Central memory CD8-positive, alpha-beta T cell (primary cell): ENCODE measurements around the gene PNLDC1.
A peak's percentile ranks its signal among the peaks of the same experiment; 100 is the strongest.
"Not testable (repeated sequence)": the region's sequence is repeated elsewhere in the genome, so short reads cannot be mapped to it uniquely, and the experiment has no call there.

Source experiments
- ATAC-seq: fragments of 150-1000 bp; cut with Tn5 transposase; replicated peaks from 2 replicates; pipeline ENCODE4 v1.10.0; 2022; ENCODE audit warnings: mild to moderate bottlenecking, moderate FRiP score, moderate number of reproducible peaks; ENCODE audit not compliant: poor library complexity, severe bottlenecking; ENCODE audit errors: extremely low read depth
- DNase-seq, 2 donors: peaks; one replicate each; pipeline ENCODE4 v3.0.0; 2021; ENCODE audit warnings: low spot score in 2 of 2
- H3K27ac Mint-ChIP-seq: one replicate; pipeline ENCODE4 v1.8.0; 2022; ENCODE audit warnings: low read depth, mild to moderate bottlenecking, moderate library complexity, mixed read lengths
- H3K27me3 Mint-ChIP-seq: one replicate; pipeline ENCODE4 v1.8.0; 2022; ENCODE audit warnings: mixed read lengths
- H3K36me3 Mint-ChIP-seq: one replicate; pipeline ENCODE4 v1.8.0; 2022; ENCODE audit warnings: mild to moderate bottlenecking, moderate library complexity, mixed read lengths; ENCODE audit not compliant: insufficient read depth
- H3K4me1 Mint-ChIP-seq: one replicate; pipeline ENCODE4 v1.8.0; 2022; ENCODE audit warnings: mixed read lengths
- H3K4me3 Mint-ChIP-seq: one replicate; pipeline ENCODE4 v1.8.0; 2022; ENCODE audit warnings: mild to moderate bottlenecking, moderate library complexity, mixed read lengths
- H3K9me3 Mint-ChIP-seq: one replicate; pipeline ENCODE4 v1.8.0; 2022; ENCODE audit warnings: mixed read lengths

Gene PNLDC1

DNA sequence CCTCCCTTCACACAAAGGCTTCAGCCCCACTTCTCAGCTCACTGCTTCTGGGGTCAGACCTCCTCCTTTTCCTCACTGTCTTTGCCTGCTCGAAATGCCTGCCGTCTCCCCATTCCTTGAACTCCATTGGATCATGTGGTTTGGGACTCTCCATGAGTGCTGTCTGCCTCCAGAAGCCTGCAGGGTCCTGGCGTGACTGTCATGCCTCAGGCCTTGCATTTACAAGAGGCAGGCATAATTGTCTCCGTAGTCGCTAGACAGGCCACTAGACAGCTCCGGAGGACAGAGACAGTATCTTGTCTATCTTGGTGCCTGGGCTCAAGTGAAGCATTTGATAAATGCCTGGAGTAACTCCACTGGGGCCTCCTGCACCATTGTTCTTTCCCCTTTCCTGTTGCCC lies 15.3 kb downstream of the PNLDC1 start:
- no peak for DNase-seq
- no peak for ATAC-seq
- H3K27me3 Mint-ChIP-seq = no peaks in the 10 kb centered on the region
- no peaks in the 10 kb centered on the region for H3K9me3 Mint-ChIP-seq
- H3K36me3 Mint-ChIP-seq = peaks cover 5% of the 10 kb centered on the region
- peaks cover 6% of the 10 kb centered on the region for H3K4me1 Mint-ChIP-seq
- H3K27ac Mint-ChIP-seq = no peak overlapping the region
- no peak overlapping the region for H3K4me3 Mint-ChIP-seq

DNA sequence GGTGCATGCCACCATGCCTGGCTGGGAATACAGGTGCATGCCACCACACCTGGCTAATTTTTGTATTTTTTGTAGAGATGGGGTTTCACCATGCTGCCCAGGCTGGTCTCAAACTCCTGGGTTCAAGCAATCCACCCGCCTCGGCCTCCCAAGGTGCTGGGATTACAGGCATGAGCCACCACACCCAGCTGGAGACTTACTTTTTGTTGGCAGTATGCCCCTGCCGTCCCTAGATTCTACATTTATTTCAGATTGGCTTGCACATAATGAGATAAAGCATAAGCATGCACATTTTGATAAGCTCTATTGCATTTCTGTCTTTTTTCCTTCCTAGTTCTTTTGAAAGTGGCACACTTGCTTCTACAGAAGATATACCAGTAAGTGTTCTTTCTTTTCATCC lies 16.7 kb downstream of the PNLDC1 start:
- ATAC-seq, H3K36me3 Mint-ChIP-seq, DNase-seq: not testable (repeated sequence)

DNA sequence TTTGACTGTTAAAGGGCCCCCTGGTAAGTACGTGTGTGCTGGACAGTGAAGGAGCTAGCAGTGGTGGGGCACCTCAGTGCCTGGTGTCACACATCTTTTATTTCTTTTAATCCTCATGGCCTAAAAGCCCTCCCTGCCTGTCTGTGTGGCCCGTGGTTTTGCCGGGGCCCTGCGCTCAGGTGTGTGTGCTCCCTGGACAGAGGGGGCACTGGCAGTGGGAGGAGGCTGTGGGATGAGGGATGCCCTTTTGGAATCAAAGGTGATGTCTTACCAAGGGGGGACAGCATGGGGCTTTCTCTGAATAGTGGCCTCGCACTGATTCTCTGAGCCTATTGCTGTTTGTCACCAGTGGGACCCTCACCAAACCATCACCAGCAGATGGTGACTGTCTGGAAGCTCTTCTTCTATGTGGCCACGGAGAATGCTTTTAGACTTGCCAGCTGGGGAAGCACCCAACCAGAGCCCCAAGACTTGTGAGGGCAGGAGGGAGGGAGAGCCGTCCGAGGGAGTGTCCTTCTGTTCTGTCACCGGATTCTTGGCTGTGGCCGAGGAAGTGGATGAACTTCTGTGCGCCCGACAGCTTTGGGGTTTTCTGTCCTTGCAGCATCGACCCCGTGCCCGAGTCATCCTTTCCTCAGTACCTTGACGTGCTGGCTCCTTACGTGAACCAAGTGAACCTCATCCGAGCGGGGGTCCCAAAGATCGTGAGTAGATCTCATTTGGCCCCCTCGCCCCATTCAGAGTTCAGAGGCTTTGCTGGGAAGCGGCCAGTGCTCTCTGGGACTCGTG lies 18.1 kb downstream of the PNLDC1 start:
- Mint-ChIP-seq H3K9me3 (no peaks in the 10 kb centered on the region), H3K4me3 (no peak overlapping the region), H3K27me3 (no peaks in the 10 kb centered on the region), H3K36me3 (peaks cover 5% of the 10 kb centered on the region), H3K4me1 (peaks cover 6% of the 10 kb centered on the region), H3K27ac (no peak overlapping the region)
- no peak for DNase-seq
- ATAC-seq = no peak

More for the DNA sequence above, 16.7 kb downstream of the PNLDC1 start:
- H3K27ac Mint-ChIP-seq, H3K9me3 Mint-ChIP-seq, H3K4me3 Mint-ChIP-seq, H3K27me3 Mint-ChIP-seq, H3K4me1 Mint-ChIP-seq: not testable (repeated sequence)

DNA sequence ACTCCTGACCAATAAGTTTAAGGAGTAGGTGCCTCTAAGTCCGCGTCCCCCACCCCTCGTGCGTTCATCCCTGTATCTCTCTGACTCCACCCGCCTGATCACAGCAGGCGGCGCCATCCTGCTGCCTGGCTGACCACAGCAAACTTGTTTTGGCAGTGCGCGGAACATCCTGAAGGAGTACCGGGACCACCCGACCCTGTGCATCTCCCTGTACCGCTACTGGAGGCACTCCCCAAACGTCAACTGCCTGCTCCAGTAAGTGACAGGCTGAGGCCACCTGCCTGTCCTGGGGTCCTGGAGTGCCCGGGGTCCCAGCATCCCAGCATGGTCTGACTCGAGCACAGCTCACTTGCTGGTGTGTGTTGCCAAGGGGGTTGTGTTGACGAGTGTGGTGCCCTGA lies 19.0 kb downstream of the PNLDC1 start:
- DNase-seq (no peak), ATAC-seq (no peak)
- Mint-ChIP-seq H3K36me3 (peaks cover 5% of the 10 kb centered on the region), H3K27me3 (no peaks in the 10 kb centered on the region), H3K4me3 (peak overlapping the region; percentile 59), H3K9me3 (no peaks in the 10 kb centered on the region), H3K4me1 (peaks cover 6% of the 10 kb centered on the region), H3K27ac (peak overlapping the region; percentile 50)

DNA sequence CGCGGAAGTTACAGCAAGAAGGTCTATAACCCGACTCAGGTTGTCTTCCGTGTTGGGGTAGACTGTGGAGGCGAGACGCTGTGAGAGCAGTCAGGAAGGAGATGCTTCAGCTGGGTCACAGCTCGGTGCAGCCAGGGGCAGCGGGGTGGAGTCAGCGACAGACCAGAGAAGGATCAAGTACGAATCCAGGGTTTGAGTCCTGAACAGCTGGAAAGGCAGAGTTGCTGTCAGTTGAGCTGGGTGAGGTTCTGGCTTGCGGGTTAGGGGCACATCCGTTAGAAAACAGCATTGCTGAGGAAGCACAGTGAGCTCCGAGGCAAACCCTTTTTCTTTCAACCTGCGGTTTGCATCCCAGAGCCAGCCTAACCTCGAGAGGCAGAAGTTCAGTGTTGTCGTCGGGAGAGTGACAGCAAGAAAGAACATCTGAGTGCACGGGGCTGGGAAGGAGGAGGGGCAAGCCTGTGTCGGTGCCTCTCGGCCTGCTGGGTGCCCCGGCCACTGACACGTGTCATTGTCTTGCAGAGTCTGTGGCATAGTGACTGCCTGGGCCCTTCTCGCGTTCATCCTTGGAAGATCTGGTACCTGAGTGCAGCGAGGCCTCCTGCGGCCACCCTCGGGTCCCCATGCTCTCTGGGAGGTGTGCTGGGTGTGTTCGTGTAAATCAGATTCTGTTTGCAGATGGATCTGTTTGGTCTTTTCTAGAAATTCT lies 20.0 kb downstream of the PNLDC1 start:
- H3K4me3 Mint-ChIP-seq = peak overlapping the region; percentile 59
- H3K4me1 Mint-ChIP-seq = peaks cover 6% of the 10 kb centered on the region
- H3K27ac Mint-ChIP-seq = peak overlapping the region; percentile 50
- peaks cover 5% of the 10 kb centered on the region for H3K36me3 Mint-ChIP-seq
- DNase-seq (no peak), ATAC-seq (peak; percentile 69)
- H3K27me3 Mint-ChIP-seq = no peaks in the 10 kb centered on the region
- no peaks in the 10 kb centered on the region for H3K9me3 Mint-ChIP-seq

DNA sequence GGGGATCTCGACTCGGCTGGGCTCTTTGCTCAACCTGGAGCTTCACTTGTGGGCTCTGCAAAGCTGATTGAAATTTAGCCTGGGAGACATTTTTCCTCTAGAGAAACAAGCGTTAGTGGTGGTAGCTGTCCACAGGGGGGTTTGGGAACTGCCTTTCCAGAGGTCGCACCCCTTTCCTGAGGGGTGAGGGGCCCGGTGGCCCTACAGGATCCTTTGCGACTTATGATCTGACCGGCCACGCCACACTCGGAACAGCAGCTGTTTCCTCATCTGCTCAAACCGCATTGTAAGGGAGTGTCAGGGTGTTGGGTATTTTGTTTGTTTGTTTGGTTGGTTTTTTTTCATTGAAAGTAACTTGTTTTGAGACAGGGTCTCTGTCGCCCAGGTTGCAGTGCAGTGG lies 21.0 kb downstream of the PNLDC1 start:
- no peak for DNase-seq
- peaks cover 5% of the 10 kb centered on the region for H3K36me3 Mint-ChIP-seq
- ATAC-seq = no peak
- no peak overlapping the region for H3K4me3 Mint-ChIP-seq
- H3K9me3 Mint-ChIP-seq = no peaks in the 10 kb centered on the region
- H3K27ac Mint-ChIP-seq = no peak overlapping the region
- peaks cover 6% of the 10 kb centered on the region for H3K4me1 Mint-ChIP-seq
- H3K27me3 Mint-ChIP-seq = no peaks in the 10 kb centered on the region

DNA sequence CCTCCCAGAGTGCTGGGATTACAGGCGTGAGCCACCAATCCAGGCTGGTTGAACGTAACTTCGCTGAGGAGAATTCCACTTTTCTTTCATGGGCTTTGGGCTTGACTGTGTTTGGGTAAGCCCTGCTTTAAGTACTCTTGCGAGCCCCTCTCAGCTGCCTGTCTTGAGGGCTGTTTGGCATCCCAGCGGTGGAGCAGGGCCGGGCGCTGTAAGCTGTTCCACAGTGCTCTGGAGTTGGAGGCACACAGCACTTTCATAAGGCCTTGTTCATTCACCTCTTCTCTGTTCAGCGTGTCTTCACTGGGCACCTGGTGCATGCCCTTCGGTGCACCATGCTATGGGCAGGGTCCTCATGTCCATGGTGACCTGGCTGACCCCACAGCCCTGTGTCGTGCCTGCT lies 21.6 kb downstream of the PNLDC1 start:
- Mint-ChIP-seq H3K4me1 (peaks cover 6% of the 10 kb centered on the region), H3K4me3 (no peak overlapping the region), H3K27ac (no peak overlapping the region), H3K36me3 (peaks cover 5% of the 10 kb centered on the region), H3K9me3 (no peaks in the 10 kb centered on the region), H3K27me3 (no peaks in the 10 kb centered on the region)
- DNase-seq = no peak
- ATAC-seq = no peak

DNA sequence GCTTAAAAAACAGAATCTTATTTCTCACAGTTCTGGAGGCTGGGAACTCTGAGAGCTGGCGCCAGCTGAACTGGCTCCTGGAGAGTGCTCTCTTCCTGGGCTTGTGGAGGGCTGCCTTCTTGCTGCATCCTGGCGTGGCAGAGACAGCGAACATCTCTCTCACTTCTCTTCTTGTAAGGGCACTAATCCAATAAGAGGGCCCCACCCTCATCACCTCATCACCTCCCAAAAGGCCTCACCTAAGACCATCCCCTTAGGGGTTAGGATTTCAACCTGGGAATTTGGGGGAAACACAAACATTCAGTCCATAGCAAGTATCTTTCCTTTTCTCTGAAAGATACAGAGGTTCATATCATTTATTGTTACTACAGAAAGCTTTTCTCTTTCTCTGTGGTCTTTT lies 23.9 kb downstream of the PNLDC1 start:
- H3K9me3 Mint-ChIP-seq = no peaks in the 10 kb centered on the region
- DNase-seq (no peak), ATAC-seq (no peak)
- peaks cover 6% of the 10 kb centered on the region for H3K4me1 Mint-ChIP-seq
- H3K27me3 Mint-ChIP-seq = no peaks in the 10 kb centered on the region
- H3K4me3 Mint-ChIP-seq = no peak overlapping the region
- H3K36me3 Mint-ChIP-seq = peaks cover 5% of the 10 kb centered on the region
- no peak overlapping the region for H3K27ac Mint-ChIP-seq

DNA sequence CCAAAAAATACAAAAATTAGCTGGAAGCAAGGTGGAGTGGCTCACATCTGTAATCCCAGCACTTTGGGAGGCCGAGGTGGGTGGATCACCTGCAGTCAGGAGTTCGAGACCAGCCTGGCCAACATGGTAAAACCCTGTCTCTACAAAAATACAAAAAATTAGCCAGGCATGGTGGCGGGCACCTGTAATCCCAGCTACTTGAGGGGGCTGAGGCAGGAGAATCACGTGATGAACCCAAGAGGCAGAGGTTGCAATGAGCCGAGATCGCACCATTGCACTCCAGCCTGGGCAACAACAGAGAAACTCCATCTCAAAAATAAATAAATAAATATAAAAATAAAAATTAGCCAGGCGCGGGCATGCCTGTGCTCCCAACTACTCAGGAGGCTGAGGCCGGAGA lies 24.6 kb downstream of the PNLDC1 start:
- not testable (repeated sequence) for H3K27me3 Mint-ChIP-seq, DNase-seq, H3K36me3 Mint-ChIP-seq, ATAC-seq, H3K27ac Mint-ChIP-seq, H3K9me3 Mint-ChIP-seq, H3K4me3 Mint-ChIP-seq, H3K4me1 Mint-ChIP-seq

DNA sequence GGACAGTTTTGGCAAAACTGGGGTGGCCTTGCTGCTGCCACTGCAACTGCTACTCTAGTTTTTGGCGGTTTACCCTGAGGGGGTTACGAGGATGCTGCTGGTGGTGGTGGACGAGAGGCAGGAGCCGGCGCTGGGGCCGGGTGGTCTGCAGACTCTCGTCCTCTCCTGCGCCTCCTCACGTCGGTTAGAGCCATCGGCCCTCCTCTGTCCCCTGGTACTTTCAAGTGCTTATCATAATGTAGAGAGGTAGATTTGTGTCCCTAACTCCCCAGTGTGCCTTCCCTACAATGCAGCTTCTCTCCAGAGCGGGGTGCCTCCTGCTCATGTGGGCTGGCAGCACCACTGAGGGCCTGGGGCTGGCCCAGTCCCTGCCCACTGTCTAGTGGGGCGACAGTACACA lies 25.9 kb downstream of the PNLDC1 start:
- DNase-seq (no peak), ATAC-seq (no peak)
- Mint-ChIP-seq H3K27me3 (peaks cover 13% of the 10 kb centered on the region), H3K4me1 (no peaks in the 10 kb centered on the region), H3K36me3 (no peaks in the 10 kb centered on the region), H3K27ac (no peak overlapping the region), H3K4me3 (no peak overlapping the region), H3K9me3 (no peaks in the 10 kb centered on the region)

DNA sequence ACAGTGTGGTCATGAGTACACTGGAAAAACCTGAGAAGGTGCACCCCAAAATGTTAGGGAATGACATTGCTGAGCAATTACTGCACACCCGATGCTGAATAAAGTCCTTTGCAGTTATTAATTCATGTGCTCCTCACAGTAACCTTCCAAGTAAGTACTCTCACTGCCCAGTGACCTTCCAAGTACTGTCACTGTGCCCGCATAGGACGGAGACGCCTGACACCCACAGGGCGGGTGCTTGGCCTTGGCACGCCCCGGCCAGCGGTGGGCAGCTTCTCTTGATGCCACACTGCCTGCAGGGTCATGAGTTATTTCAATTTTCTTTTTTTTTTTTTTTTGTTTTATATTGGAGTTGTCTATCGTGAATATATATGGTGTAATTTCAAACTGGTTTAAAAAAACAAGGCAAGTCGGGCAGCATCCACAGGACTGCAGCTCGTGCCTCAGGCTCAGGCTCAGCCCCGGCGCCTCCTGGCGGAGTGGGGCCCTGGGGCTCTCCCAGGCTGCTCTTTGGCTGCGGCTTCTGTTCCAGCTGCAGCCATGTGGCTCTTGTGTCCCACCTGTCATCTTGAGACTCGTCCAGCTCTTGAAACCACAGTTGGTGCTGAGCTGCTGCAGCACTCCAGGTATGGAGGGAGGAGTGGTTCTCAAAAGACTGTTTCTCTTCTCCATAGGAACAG lies 27.0 kb downstream of the PNLDC1 start:
- Mint-ChIP-seq H3K9me3 (no peaks in the 10 kb centered on the region), H3K27ac (no peak overlapping the region), H3K4me1 (no peaks in the 10 kb centered on the region), H3K4me3 (no peak overlapping the region), H3K27me3 (peaks cover 20% of the 10 kb centered on the region), H3K36me3 (no peaks in the 10 kb centered on the region)
- ATAC-seq (no peak), DNase-seq (no peak)

DNA sequence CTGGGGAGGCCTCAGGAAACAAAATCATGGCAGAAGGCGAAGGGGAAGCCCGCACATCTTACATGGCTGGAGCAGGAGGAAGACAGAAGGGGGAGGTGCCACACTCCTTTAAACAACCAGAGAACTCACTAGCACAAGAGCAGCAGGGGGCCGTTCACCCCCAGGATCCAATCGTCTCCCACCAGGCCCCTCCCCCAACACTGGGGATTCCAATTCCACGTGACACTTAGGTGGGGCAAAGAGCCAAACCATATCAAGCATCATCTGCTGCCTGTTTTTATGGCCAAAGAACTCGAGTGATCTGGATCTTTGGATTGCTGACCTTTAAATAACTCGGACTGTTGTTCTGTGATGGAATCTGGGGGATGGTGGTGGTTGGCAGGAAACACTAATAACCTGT lies 28.0 kb downstream of the PNLDC1 start:
- H3K4me3 Mint-ChIP-seq = no peak overlapping the region
- no peaks in the 10 kb centered on the region for H3K4me1 Mint-ChIP-seq
- no peak for ATAC-seq
- no peaks in the 10 kb centered on the region for H3K9me3 Mint-ChIP-seq
- DNase-seq = no peak
- no peak overlapping the region for H3K27ac Mint-ChIP-seq
- no peaks in the 10 kb centered on the region for H3K36me3 Mint-ChIP-seq
- peaks cover 20% of the 10 kb centered on the region for H3K27me3 Mint-ChIP-seq

DNA sequence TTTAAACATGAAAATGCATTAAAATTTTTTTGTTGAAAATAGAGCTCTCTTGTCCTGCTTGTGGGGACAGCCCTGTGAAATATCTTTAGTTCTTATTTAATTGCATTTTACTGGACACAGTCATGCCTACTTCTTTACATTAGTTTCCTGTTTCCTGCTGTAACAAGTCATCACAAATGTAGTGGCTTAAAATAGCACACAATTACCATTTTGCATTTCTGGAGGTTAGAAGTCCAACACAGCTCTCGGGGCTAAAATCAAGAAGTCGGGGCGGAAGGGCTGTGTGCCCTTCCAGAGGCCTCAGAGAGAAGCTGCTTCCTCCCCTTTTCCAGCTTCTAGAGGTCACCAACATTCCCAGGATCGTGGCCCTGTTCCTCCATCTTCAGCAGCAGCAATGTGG lies 29.4 kb downstream of the PNLDC1 start:
- ATAC-seq = no peak
- Mint-ChIP-seq H3K27me3 (peaks cover 20% of the 10 kb centered on the region), H3K4me1 (no peaks in the 10 kb centered on the region), H3K36me3 (no peaks in the 10 kb centered on the region), H3K4me3 (no peak overlapping the region), H3K9me3 (no peaks in the 10 kb centered on the region), H3K27ac (no peak overlapping the region)
- DNase-seq = no peak
